Nephron (organoid): ENCODE data around the gene KATNAL1.

Experiments used
- H3K27ac Mint-ChIP-seq, 3 experiments: 2 replicates each; pipeline ENCODE4 v1.8.0; 2020; ENCODE audit warnings: mixed read lengths in 3 of 3, mild to moderate bottlenecking in 2 of 3, moderate library complexity in 1 of 3
- H3K27me3 Mint-ChIP-seq: 2 replicates; pipeline ENCODE4 v1.8.0; 2021; ENCODE audit warnings: low read depth, mild to moderate bottlenecking, moderate library complexity, mixed read lengths
- H3K36me3 Mint-ChIP-seq: 2 replicates; pipeline ENCODE4 v1.8.0; 2020; ENCODE audit warnings: low read depth, mixed read lengths
- H3K4me1 Mint-ChIP-seq: 2 replicates; pipeline ENCODE4 v1.8.0; 2020; ENCODE audit warnings: mixed read lengths
- H3K4me3 Mint-ChIP-seq, 3 experiments: 2 replicates each; pipeline ENCODE4 v1.8.0; 2020; ENCODE audit warnings: mild to moderate bottlenecking in 3 of 3, mixed read lengths in 3 of 3, moderate library complexity in 2 of 3
- H3K9me3 Mint-ChIP-seq: 2 replicates; pipeline ENCODE4 v1.8.0; 2020; ENCODE audit warnings: mixed read lengths
- TF ChIP-seq, protein P1 (sequence below), 3 experiments: fragments of 200-600 bp; sonication (generic); IDR thresholded peaks; one replicate each; pipeline ENCODE4 v1.5.0; 2021; ENCODE audit warnings: antibody characterized with exemption in 3 of 3; ENCODE audit not compliant: unreplicated experiment in 3 of 3

KATNAL1 gene

DNA sequence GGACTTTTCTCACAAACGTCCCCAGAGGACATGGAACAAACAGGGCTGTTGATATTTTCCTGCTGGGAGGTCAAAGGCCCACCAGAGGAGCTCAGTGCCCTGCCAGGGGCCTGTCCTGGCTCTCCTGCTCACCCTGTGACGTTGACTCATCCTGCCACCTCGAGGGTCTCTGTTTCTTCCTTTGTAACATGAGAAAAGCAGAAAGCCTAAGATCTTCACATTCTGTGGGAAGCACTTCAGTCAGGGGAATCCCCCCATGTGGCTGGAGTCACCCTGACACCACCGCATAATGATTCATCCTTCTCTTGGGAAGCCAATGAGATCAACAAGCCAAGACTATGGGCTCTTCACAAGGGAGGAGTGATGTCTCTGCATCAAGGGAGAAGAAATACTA lies 147.9 kb downstream of the KATNAL1 start:
- Mint-ChIP-seq H3K27me3 (peaks cover 21% of the 10 kb centered on the region), H3K4me3 (no peak overlapping the region)

DNA sequence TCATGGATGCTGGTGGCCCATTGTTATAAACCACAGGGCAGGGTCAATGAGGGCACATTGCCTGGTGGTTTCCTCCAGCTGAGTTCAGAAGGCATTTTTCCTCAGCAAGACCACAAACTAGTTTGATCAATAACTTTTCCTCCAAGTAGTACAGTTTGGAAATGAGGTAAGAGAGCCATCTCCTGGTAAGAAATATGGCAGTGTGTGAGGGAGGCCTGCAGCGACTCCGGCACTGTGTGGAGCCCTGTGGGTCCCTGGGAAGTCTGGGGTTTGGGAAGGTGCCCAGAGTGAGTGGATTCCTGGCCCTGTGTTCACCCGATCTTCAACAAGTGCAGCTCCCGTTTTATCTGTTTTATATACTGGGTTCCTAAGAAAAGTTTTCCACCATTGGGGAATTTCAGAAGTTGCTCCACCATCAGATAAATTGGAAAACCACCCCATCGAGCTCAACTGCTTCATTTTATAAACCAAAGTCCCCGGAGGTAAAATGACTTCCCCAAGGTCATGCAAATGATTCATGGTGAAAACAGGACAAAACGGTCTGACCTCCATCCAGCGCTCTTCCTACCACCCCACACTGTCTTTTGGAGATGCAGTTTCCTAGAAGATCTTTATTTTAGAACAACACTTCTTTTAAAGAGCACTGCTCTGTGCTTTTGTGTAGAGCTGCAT lies 148.4 kb downstream of the KATNAL1 start:
- Mint-ChIP-seq H3K27ac (no peak overlapping the region), H3K4me1 (no peaks in the 10 kb centered on the region), H3K36me3 (no peaks in the 10 kb centered on the region), H3K4me3 (no peak overlapping the region), H3K27me3 (peaks cover 26% of the 10 kb centered on the region), H3K9me3 (peaks cover 2% of the 10 kb centered on the region)
- TF ChIP-seq, protein P1, sequence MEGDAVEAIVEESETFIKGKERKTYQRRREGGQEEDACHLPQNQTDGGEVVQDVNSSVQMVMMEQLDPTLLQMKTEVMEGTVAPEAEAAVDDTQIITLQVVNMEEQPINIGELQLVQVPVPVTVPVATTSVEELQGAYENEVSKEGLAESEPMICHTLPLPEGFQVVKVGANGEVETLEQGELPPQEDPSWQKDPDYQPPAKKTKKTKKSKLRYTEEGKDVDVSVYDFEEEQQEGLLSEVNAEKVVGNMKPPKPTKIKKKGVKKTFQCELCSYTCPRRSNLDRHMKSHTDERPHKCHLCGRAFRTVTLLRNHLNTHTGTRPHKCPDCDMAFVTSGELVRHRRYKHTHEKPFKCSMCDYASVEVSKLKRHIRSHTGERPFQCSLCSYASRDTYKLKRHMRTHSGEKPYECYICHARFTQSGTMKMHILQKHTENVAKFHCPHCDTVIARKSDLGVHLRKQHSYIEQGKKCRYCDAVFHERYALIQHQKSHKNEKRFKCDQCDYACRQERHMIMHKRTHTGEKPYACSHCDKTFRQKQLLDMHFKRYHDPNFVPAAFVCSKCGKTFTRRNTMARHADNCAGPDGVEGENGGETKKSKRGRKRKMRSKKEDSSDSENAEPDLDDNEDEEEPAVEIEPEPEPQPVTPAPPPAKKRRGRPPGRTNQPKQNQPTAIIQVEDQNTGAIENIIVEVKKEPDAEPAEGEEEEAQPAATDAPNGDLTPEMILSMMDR (IDR thresholded peaks at IDR 0.05; ENCODE audit: unreplicated experiment in 3 of 3): no peak

More for the DNA sequence above, 147.9 kb downstream of the KATNAL1 start:
- H3K9me3 Mint-ChIP-seq: peaks cover 2% of the 10 kb centered on the region
- H3K4me1 Mint-ChIP-seq: no peaks in the 10 kb centered on the region
- H3K27ac Mint-ChIP-seq: no peak overlapping the region
- H3K36me3 Mint-ChIP-seq: no peaks in the 10 kb centered on the region
- TF ChIP-seq, protein P1 (IDR thresholded peaks at IDR 0.05; ENCODE audit: unreplicated experiment in 3 of 3): no peak

DNA sequence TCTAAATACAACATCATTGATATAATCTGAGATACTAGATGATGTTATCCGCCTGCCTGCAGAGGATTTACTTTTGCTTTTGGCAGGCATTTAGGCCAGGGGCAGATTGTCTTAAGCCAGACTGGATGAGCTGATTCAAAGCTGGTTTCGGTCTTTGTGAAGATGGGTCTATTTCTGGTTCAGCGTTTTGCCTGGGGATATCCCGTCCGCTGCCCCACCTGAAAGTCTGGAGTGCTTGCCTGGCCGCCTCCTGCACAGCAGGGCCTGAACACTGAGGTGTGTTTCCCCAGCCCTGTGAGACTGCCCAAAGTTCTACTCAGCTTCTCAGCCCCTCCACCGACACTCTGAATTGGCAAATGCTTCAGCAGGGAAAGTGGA lies 149.7 kb downstream of the KATNAL1 start:
- TF ChIP-seq, protein P1 (IDR thresholded peaks at IDR 0.05; ENCODE audit: unreplicated experiment in 3 of 3): no peak
- Mint-ChIP-seq H3K36me3 (no peaks in the 10 kb centered on the region), H3K27me3 (peaks cover 27% of the 10 kb centered on the region), H3K4me1 (no peaks in the 10 kb centered on the region), H3K27ac (no peak overlapping the region), H3K4me3 (no peak overlapping the region), H3K9me3 (peaks cover under 1% of the 10 kb centered on the region)

DNA sequence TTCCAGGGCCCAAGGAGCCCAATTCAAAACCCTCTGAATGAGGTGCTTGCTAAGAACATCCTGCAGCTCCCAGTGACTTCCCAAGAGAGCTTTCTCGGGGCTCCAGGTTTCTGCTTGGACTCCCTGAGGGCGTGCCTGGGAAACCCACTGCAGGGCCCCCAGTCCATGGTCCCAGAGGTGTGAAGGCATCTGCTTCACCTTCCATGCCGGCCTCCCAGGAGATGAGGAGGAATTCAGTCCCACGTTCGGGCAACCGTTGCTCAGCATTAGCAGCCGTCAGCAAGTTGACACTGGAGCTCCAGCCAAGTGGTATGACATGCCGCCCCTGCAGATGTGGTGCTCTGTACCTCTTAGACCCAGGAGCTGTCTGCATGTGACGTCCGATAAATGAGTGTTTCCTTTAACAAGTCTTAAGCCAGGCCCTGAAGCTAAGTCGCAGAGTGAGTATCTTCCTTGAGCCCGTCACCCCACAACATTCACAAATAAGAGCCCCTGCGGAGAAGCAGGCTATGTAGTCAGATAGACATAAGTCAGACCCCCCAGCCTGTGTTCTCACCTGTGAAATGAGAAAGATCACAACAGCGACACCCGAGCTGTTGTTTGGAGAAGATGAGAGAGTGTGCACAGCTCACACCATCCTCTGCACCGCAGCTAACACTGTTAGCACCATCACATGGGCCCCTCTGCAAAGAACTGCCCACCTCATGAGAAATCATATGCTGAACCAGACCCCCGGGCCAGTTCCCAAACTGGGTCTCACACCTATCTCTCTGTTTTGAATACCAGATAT lies 150.3 kb downstream of the KATNAL1 start:
- H3K36me3 Mint-ChIP-seq: no peaks in the 10 kb centered on the region
- TF ChIP-seq, protein P1 (IDR thresholded peaks at IDR 0.05; ENCODE audit: unreplicated experiment in 3 of 3): no peak
- H3K27ac Mint-ChIP-seq: no peak overlapping the region
- H3K4me1 Mint-ChIP-seq: no peaks in the 10 kb centered on the region
- no peak overlapping the region for H3K4me3 Mint-ChIP-seq
- peaks cover 27% of the 10 kb centered on the region for H3K27me3 Mint-ChIP-seq
- no peaks in the 10 kb centered on the region for H3K9me3 Mint-ChIP-seq

DNA sequence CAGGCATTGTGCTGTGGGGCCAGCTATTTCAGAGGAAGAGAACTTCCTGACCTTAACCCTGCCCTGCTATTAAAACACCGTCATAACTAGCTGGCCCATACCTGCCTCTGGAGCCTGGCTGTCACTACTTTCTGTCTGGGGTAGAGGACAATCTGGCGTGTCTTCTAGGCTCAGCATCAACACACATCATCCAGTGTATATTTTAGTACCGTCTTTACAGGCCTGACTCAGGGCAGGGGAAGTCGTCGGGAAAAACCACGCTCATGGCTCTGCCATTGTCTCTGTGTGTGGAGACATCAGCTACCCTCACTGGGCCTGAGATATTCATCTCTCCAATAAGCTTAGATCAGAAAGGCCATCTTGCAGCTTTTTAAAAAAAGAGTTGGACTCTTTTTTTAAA lies 151.1 kb downstream of the KATNAL1 start:
- no peaks in the 10 kb centered on the region for H3K9me3 Mint-ChIP-seq
- TF ChIP-seq, protein P1 (IDR thresholded peaks at IDR 0.05; ENCODE audit: unreplicated experiment in 3 of 3): no peak

More for the DNA sequence above, 151.1 kb downstream of the KATNAL1 start:
- Mint-ChIP-seq H3K36me3 (no peaks in the 10 kb centered on the region), H3K4me3 (no peak overlapping the region), H3K27me3 (peaks cover 27% of the 10 kb centered on the region), H3K4me1 (no peaks in the 10 kb centered on the region), H3K27ac (no peak overlapping the region)
